ENCODE measurements around the gene ARAF. TPM values are rescaled to one million over a fixed set of nuclear protein-coding genes. Genes with fewer than 3 reads are reported as not detected.

ARAF gene
- total and polyA plus RNA-seq, 2 donors (not counting 3 experiments of a cell fraction or from before 2014, with no cell fraction given) = 62.7 to 69.5 TPM

DNA sequence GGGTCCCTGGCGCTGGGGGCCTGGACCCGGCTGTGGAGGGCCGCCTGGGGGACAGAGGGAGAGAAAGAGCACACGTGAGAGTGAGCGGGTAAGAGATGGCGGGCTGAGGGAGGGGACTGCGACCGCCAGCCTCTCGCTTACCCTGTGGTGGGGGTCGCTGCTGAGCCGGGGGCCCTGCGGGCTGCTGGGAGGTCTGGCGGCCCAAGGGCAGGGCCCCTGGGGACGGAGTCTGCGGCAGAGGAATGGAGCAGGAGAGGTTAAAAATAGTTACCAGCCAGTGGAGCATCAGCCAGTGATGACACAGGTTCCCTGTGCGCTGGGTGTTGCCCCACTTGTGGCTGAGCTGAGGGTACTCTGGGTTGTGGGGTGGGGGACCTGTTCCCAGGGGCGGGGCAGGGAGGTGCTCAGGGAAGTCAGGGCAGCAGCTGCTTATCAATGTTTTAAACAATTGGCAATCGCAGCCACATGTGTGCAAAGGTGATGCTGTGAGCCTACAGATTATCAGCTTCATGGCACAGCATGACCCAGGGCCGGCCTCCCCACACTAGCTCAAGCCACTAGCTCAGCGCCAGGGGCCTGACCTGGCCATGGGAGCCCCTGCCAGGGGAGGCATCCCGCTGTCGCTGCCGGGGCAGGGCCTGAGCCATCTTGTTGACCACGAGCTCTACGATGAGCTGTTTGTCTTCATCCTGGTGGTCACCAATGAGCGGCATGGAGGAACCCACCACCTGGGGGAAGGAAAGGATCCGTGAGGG, 13.7 kb downstream of the ARAF start:
- ChIA-PET CTCF (no interaction called here), POLR2A (no interaction called here)
- no peaks in the 10 kb centered on the region for H3K9me3 ChIP-seq (replicated peaks; ENCODE audit: control insufficient read depth, insufficient read depth, low read length)
- H3K36me3 ChIP-seq (ENCODE audit: control insufficient read depth in 2 of 2, extremely low read depth in 1 of 2, insufficient read depth in 2 of 2, low read length in 2 of 2) = peaks cover 0 to 5% of the 10 kb centered on the region in 2 experiments
- TF ChIP-seq POLR2A (IDR thresholded peaks at IDR 0.05; ENCODE audit: low read depth, low read length) (no peak), FOS (IDR thresholded peaks at IDR 0.05; ENCODE audit: borderline replicate concordance, insufficient read depth, low read length) (no peak)
- no peaks in the 10 kb centered on the region for H3K79me2 ChIP-seq (ENCODE audit: control insufficient read depth, insufficient read depth, low read length)
- H3K4me2 ChIP-seq (ENCODE audit: insufficient read depth, low read length) = no peak overlapping the region
- intact Hi-C loops (cut with micrococcal nuclease) = no loop called here
- no peak for FAIRE-seq
- no TSS peak for BruUV-seq (replicated peaks)
- dilution Hi-C loops (cut with MboI; ENCODE audit: extremely low pct_ligation_motif_present, low sequenced_read_pairs) = no loop called here
- no peaks in the 10 kb centered on the region for H3K4me1 ChIP-seq (ENCODE audit: control insufficient read depth, extremely low read depth, insufficient read depth, low read length)
- no peaks in the 10 kb centered on the region for H3K9me1 ChIP-seq (replicated peaks; ENCODE audit: control insufficient read depth, extremely low read depth, insufficient read depth, low read length)
- no peak for DNase-seq (ENCODE audit: low read depth, low spot score)
- H2AFZ ChIP-seq (ENCODE audit: low read depth, low read length) = no peak overlapping the region
- H3K4me3 ChIP-seq (replicated peaks in 1 of 3; ENCODE audit: insufficient read depth in 1 of 3, low read depth in 1 of 3, low read length in 3 of 3) = no peak overlapping the region
- H4K20me1 ChIP-seq (replicated peaks; ENCODE audit: control insufficient read depth, extremely low read depth, insufficient read depth, low read length) = no peaks in the 10 kb centered on the region
- H3K9ac ChIP-seq (replicated peaks; ENCODE audit: extremely low read depth, insufficient read depth, low read length) = no peak overlapping the region
- no peak overlapping the region for H3K27ac ChIP-seq (ENCODE audit: insufficient read depth, low read depth, low read length)
- H3K27me3 ChIP-seq (ENCODE audit: control insufficient read depth in 2 of 2, insufficient read depth in 2 of 2, low read length in 2 of 2) = no peaks in the 10 kb centered on the region

DNA sequence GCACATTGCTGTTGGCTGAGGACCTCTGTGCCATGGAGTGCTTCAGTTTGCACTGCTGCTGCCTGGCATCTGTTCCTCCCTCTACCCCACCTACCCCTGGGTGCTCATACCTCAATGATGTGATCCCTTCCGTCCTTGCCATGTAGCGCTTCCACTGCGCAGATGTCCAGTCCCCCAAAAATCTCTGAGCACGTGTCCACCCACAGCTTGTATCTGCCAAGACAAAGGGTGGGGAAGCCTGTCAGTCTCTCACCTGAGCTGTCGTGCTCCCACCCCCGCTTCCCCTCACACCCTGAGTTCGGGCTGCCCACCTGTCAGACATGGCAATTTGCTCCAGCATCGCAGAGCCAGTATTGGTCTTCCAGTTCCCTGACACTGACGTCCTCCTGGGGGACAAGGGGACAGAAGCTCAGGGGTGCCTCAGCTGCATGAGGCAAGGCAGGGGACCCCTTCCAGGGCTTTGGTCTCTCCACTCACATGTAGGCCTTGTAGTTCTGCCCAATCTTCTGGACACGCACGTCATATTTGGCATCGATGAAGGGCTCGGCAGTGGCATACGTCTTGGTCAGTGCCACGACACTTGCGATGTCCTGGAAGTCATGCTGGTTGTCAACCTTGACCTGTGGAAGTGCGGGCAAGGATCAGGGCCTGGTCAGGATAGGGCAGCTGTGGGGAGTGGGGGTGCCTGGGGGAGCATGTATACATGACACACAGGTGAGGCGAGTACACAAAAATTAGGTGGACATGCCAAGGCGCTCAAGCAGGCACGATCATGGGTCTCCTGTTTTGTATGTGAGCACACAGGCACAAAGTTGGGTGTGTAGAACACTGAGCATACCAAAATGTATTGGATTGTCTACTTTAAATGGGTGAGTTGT, 15.3 kb downstream of the ARAF start:
- BruUV-seq (replicated peaks) = no TSS peak
- Histone ChIP-seq H3K27me3 (ENCODE audit: control insufficient read depth in 2 of 2, insufficient read depth in 2 of 2, low read length in 2 of 2) (no peaks in the 10 kb centered on the region), H3K79me2 (ENCODE audit: control insufficient read depth, insufficient read depth, low read length) (no peaks in the 10 kb centered on the region), H3K36me3 (ENCODE audit: control insufficient read depth in 2 of 2, extremely low read depth in 1 of 2, insufficient read depth in 2 of 2, low read length in 2 of 2) (peaks cover 0 to under 1% of the 10 kb centered on the region in 2 experiments), H2AFZ (ENCODE audit: low read depth, low read length) (no peak overlapping the region), H3K9ac (replicated peaks; ENCODE audit: extremely low read depth, insufficient read depth, low read length) (no peak overlapping the region), H3K9me1 (replicated peaks; ENCODE audit: control insufficient read depth, extremely low read depth, insufficient read depth, low read length) (no peaks in the 10 kb centered on the region), H4K20me1 (replicated peaks; ENCODE audit: control insufficient read depth, extremely low read depth, insufficient read depth, low read length) (no peaks in the 10 kb centered on the region), H3K9me3 (replicated peaks; ENCODE audit: control insufficient read depth, insufficient read depth, low read length) (no peaks in the 10 kb centered on the region), H3K27ac (ENCODE audit: insufficient read depth, low read depth, low read length) (no peak overlapping the region), H3K4me1 (ENCODE audit: control insufficient read depth, extremely low read depth, insufficient read depth, low read length) (peaks cover 2% of the 10 kb centered on the region), H3K4me3 (replicated peaks in 1 of 3; ENCODE audit: insufficient read depth in 1 of 3, low read depth in 1 of 3, low read length in 3 of 3) (no peak overlapping the region), H3K4me2 (ENCODE audit: insufficient read depth, low read length) (no peak overlapping the region)
- TF ChIP-seq FOS (IDR thresholded peaks at IDR 0.05; ENCODE audit: borderline replicate concordance, insufficient read depth, low read length) (no peak), GATA2 (IDR thresholded peaks at IDR 0.05; ENCODE audit: insufficient read depth, insufficient read length, low read depth, low read length) (no peak), EZH2 (IDR thresholded peaks at IDR 0.05; ENCODE audit: borderline replicate concordance, low read depth, low read length, severe bottlenecking) (no peak), JUN (IDR thresholded peaks at IDR 0.05; ENCODE audit: borderline replicate concordance, insufficient read depth, insufficient read length, low read depth) (no peak), POLR2AphosphoS5 (IDR thresholded peaks at IDR 0.05; ENCODE audit: insufficient read depth, low read depth, low read length) (no peak), POLR2A (IDR thresholded peaks at IDR 0.05; ENCODE audit: low read depth, low read length) (no peak), MYC (IDR thresholded peaks at IDR 0.05; ENCODE audit: low read depth, low read length) (no peak)
- TF ChIP-seq, protein P1, sequence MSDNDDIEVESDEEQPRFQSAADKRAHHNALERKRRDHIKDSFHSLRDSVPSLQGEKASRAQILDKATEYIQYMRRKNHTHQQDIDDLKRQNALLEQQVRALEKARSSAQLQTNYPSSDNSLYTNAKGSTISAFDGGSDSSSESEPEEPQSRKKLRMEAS (IDR thresholded peaks at IDR 0.05; ENCODE audit: insufficient read depth, insufficient read length) = no peak
- TF ChIP-seq, protein P2, sequence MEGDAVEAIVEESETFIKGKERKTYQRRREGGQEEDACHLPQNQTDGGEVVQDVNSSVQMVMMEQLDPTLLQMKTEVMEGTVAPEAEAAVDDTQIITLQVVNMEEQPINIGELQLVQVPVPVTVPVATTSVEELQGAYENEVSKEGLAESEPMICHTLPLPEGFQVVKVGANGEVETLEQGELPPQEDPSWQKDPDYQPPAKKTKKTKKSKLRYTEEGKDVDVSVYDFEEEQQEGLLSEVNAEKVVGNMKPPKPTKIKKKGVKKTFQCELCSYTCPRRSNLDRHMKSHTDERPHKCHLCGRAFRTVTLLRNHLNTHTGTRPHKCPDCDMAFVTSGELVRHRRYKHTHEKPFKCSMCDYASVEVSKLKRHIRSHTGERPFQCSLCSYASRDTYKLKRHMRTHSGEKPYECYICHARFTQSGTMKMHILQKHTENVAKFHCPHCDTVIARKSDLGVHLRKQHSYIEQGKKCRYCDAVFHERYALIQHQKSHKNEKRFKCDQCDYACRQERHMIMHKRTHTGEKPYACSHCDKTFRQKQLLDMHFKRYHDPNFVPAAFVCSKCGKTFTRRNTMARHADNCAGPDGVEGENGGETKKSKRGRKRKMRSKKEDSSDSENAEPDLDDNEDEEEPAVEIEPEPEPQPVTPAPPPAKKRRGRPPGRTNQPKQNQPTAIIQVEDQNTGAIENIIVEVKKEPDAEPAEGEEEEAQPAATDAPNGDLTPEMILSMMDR (IDR thresholded peaks at IDR 0.05; ENCODE audit: extremely low read depth in 1 of 2, insufficient read depth in 1 of 2, low read depth in 1 of 2, low read length in 2 of 2) = no peak
- no peak for FAIRE-seq
- dilution Hi-C loops (cut with MboI; ENCODE audit: extremely low pct_ligation_motif_present, low sequenced_read_pairs) (no loop called here), intact Hi-C loops (cut with micrococcal nuclease) (no loop called here)
- POLR2A ChIA-PET = no interaction called here
- no peak for DNase-seq (ENCODE audit: low read depth, low spot score)
- CTCF ChIA-PET = no interaction called here

Measured in endothelial cell of umbilical vein (primary cell).